GM19455 (cell line): ENCODE measurements around the gene ZNF232.
"Not testable (repeated sequence)": the region's sequence is repeated elsewhere in the genome, so short reads cannot be mapped to it uniquely, and the experiment has no call there.

Source experiments
- ATAC-seq: cut with Tn5 transposase; IDR thresholded peaks from one replicate; pipeline ENCODE4 v1.9.1; 2021; ENCODE audit not compliant: unreplicated experiment

The ZNF232 gene

GRCh38 chr17:5111402-5112204 is at the start of gene ZNF232:
ZNF232 (minus strand) TSS chr17:5111878; CDS start chr17:5111822, 56 bp downstream.
- ATAC-seq = peak; percentile 76

- ATAC-seq = not testable (repeated sequence)
These were observed 49.0 kb upstream of the ZNF232 start for GRCh38 chr17:5160702-5161101.

- ATAC-seq = not testable (repeated sequence)
These were observed 34.4 kb upstream of the ZNF232 start for GRCh38 chr17:5146122-5146521.

- ATAC-seq = not testable (repeated sequence)
These were observed 31.2 kb upstream of the ZNF232 start for GRCh38 chr17:5142877-5143276.

GRCh38 chr17:5139458-5139732 is 27.7 kb upstream of the ZNF232 start:
- no peak for ATAC-seq

GRCh38 chr17:5138616-5139457 is 27.2 kb upstream of the ZNF232 start:
- no peak for ATAC-seq

- not testable (repeated sequence) for ATAC-seq
These were observed 26.5 kb upstream of the ZNF232 start for GRCh38 chr17:5138198-5138544.

GRCh38 chr17:5137511-5138197 is 26.0 kb upstream of the ZNF232 start:
- ATAC-seq = not testable (repeated sequence)

GRCh38 chr17:5136580-5137412 is 25.1 kb upstream of the ZNF232 start:
- ATAC-seq = not testable (repeated sequence)

GRCh38 chr17:5135726-5136579 is 24.3 kb upstream of the ZNF232 start:
- no peak for ATAC-seq

GRCh38 chr17:5135131-5135712 is 23.5 kb upstream of the ZNF232 start:
- not testable (repeated sequence) for ATAC-seq

GRCh38 chr17:5134571-5134970 is 22.9 kb upstream of the ZNF232 start:
- not testable (repeated sequence) for ATAC-seq

GRCh38 chr17:5133961-5134360 is 22.3 kb upstream of the ZNF232 start:
- ATAC-seq = not testable (repeated sequence)

- ATAC-seq = no peak
These were observed 21.6 kb upstream of the ZNF232 start for GRCh38 chr17:5133311-5133710.

- not testable (repeated sequence) for ATAC-seq
These were observed 21.0 kb upstream of the ZNF232 start for GRCh38 chr17:5132503-5133225.

- not testable (repeated sequence) for ATAC-seq
These were observed 20.3 kb upstream of the ZNF232 start for GRCh38 chr17:5131799-5132502.

- ATAC-seq = no peak
These were observed 19.6 kb upstream of the ZNF232 start for GRCh38 chr17:5131146-5131715.

GRCh38 chr17:5130687-5131086 is 19.0 kb upstream of the ZNF232 start:
- not testable (repeated sequence) for ATAC-seq
